Measurements from ENCODE around the gene IFIT1B.
"Not testable (repeated sequence)": the region's sequence is repeated elsewhere in the genome, so short reads cannot be mapped to it uniquely, and the experiment has no call there.

IFIT1B gene

GRCh38 chr10:89382757-89383156 is 4.9 kb downstream of the IFIT1B start:
- DNase-seq (ENCODE audit: low read depth): no peak

GRCh38 chr10:89384474-89385340 is 6.9 kb downstream of the IFIT1B start:
- no peak for DNase-seq (ENCODE audit: low read depth)

GRCh38 chr10:89388806-89389205 is 10.9 kb downstream of the IFIT1B start:
- no peak for DNase-seq (ENCODE audit: low read depth)

- DNase-seq (ENCODE audit: low read depth): no peak
These were observed 11.4 kb downstream of the IFIT1B start for GRCh38 chr10:89389254-89389653.

- DNase-seq (ENCODE audit: low read depth): no peak
These were observed 12.8 kb downstream of the IFIT1B start for GRCh38 chr10:89390476-89391225.

- DNase-seq (ENCODE audit: low read depth): not testable (repeated sequence)
These were observed 13.3 kb downstream of the IFIT1B start for GRCh38 chr10:89391226-89391576.

- no peak for DNase-seq (ENCODE audit: low read depth)
These were observed 14.3 kb downstream of the IFIT1B start, which contains the start of gene IFIT1 for GRCh38 chr10:89391907-89392756. Gene IFIT1 (plus strand): TSS chr10:89392623. CDS start chr10:89392713, 90 bp downstream.

- no peak for DNase-seq (ENCODE audit: low read depth)
These were observed 15.1 kb downstream of the IFIT1B start for GRCh38 chr10:89392974-89393373.

GRCh38 chr10:89393898-89394297 is 16.0 kb downstream of the IFIT1B start:
- no peak for DNase-seq (ENCODE audit: low read depth)

- no peak for DNase-seq (ENCODE audit: low read depth)
These were observed 17.3 kb downstream of the IFIT1B start for GRCh38 chr10:89395141-89395540.

- no peak for DNase-seq (ENCODE audit: low read depth)
These were observed 20.3 kb downstream of the IFIT1B start for GRCh38 chr10:89398003-89398749.

- DNase-seq (ENCODE audit: low read depth): no peak
These were observed 22.1 kb downstream of the IFIT1B start for GRCh38 chr10:89399956-89400355.

- DNase-seq (ENCODE audit: low read depth): no peak
These were observed 25.2 kb downstream of the IFIT1B start for GRCh38 chr10:89403043-89403442.

GRCh38 chr10:89404104-89405047 is 26.5 kb downstream of the IFIT1B start:
- DNase-seq (ENCODE audit: low read depth): no peak

- DNase-seq (ENCODE audit: low read depth): not testable (repeated sequence)
These were observed 28.3 kb downstream of the IFIT1B start for GRCh38 chr10:89406178-89406577.

- DNase-seq (ENCODE audit: low read depth): not testable (repeated sequence)
These were observed 29.9 kb downstream of the IFIT1B start for GRCh38 chr10:89407792-89408191.

- DNase-seq (ENCODE audit: low read depth): not testable (repeated sequence)
These were observed 31.4 kb downstream of the IFIT1B start for GRCh38 chr10:89409282-89409681.

GRCh38 chr10:89410551-89410950 is 32.7 kb downstream of the IFIT1B start:
- not testable (repeated sequence) for DNase-seq (ENCODE audit: low read depth)

- DNase-seq (ENCODE audit: low read depth): not testable (repeated sequence)
These were observed 33.3 kb downstream of the IFIT1B start for GRCh38 chr10:89411135-89411534.

GRCh38 chr10:89412276-89412675 is 34.4 kb downstream of the IFIT1B start:
- DNase-seq (ENCODE audit: low read depth): not testable (repeated sequence)

Data from activated gamma-delta T cell treated with anti-CD3 and anti-CD28 coated beads, Interleukin-2, amount 50 U/mL, for 16 hours (primary cell).